Stomach (tissue), 4 donors: ENCODE results near the gene GNG7.

Experiments used
- EP300 ChIP-seq: sonication (generic); formaldehyde crosslinking; IDR thresholded peaks from one replicate; pipeline ENCODE4 v1.6.1; 2017; ENCODE audit warnings: antibody characterized with exemption
- POLR2A ChIP-seq, 4 donors: fragments of 450-650 bp; IDR thresholded peaks; one replicate each; pipeline ENCODE4 v1.6.1; 2016; ENCODE audit warnings: antibody characterized with exemption in 4 of 4, control low read depth in 2 of 4, mild to moderate bottlenecking in 1 of 4, moderate library complexity in 1 of 4
- POLR2AphosphoS5 ChIP-seq, 3 donors: sonication (generic); formaldehyde crosslinking; IDR thresholded peaks; one replicate each; pipeline ENCODE4 v1.6.1; 2016; ENCODE audit warnings: antibody characterized with exemption in 3 of 3
- TF ChIP-seq, protein P1 (sequence below), 7 experiments: fragments of 450-650 bp in 4 of 7; fragments of 200-600 bp in 3 of 7; sonication (generic) in 3 of 7; IDR thresholded peaks; one replicate each; pipeline ENCODE4 v1.5.1; 2016 to 2019; ENCODE audit warnings: antibody characterized with exemption in 7 of 7, control low read depth in 2 of 7, mild to moderate bottlenecking in 1 of 7

DNA sequence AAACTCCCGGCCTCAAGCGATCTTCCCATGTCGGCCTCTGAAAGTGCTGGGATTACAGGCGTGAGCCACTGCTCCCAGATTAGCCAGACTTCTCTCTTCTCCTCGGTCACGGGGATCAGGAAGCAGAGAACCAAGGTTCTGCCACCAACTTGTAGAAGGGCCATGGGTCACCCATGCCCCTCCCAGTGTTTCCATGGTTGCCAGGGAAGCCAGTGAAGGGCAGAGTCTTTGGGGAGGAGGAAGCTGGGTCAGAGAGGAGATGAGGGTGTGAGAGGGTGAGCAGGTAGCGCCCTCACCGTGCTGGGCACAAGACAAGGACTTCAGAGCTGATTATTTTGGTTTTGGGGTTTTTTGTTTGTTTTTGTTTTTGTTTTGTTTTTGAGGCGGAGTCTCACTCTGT, 77.1 kb downstream of the GNG7 start:
- TF ChIP-seq, protein P1, sequence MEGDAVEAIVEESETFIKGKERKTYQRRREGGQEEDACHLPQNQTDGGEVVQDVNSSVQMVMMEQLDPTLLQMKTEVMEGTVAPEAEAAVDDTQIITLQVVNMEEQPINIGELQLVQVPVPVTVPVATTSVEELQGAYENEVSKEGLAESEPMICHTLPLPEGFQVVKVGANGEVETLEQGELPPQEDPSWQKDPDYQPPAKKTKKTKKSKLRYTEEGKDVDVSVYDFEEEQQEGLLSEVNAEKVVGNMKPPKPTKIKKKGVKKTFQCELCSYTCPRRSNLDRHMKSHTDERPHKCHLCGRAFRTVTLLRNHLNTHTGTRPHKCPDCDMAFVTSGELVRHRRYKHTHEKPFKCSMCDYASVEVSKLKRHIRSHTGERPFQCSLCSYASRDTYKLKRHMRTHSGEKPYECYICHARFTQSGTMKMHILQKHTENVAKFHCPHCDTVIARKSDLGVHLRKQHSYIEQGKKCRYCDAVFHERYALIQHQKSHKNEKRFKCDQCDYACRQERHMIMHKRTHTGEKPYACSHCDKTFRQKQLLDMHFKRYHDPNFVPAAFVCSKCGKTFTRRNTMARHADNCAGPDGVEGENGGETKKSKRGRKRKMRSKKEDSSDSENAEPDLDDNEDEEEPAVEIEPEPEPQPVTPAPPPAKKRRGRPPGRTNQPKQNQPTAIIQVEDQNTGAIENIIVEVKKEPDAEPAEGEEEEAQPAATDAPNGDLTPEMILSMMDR (IDR thresholded peaks at IDR 0.05) = no peak
- TF ChIP-seq EP300 = no peak
- no peak for TF ChIP-seq POLR2A (IDR thresholded peaks at IDR 0.05)
- no peak for TF ChIP-seq POLR2AphosphoS5 (IDR thresholded peaks at IDR 0.05)
